ENCODE results near the gene ERVFRD-1. TPM values are rescaled to one million over a fixed set of nuclear protein-coding genes. Genes with fewer than 3 reads are reported as not detected.

ERVFRD-1 gene
- total and polyA plus RNA-seq, 2 of the 13 experiments (the other 11 are each of a cell fraction or from before 2014, with no cell fraction given) = not detected

GRCh38 chr6:11123978-11124377 lies 12.5 kb upstream of the ERVFRD-1 start (continued):
- no peak for TF ChIP-seq DDIT3 (CRISPR knock-in tag; IDR thresholded peaks at IDR 0.05)

GRCh38 chr6:11122380-11122779 lies 10.9 kb upstream of the ERVFRD-1 start:
- DNase-seq (ENCODE audit: low spot score) (no peak), FAIRE-seq (no peak), ATAC-seq (no peak)
- intact Hi-C loops (cut with micrococcal nuclease; ENCODE audit: unreplicated experiment) (no loop called here), in situ Hi-C loops (cut with HindIII; ENCODE audit: extremely low pct_ligation_motif_present, low pct_unique_long_range_greater_than_20kb) (no loop called here)
- Histone ChIP-seq H3K9ac (ENCODE audit: insufficient read depth, low read depth, low read length) (no peak overlapping the region), H3K4me2 (ENCODE audit: low read depth, low read length) (no peak overlapping the region), H3K79me2 (ENCODE audit: insufficient read depth, low read length) (peaks cover 59% of the 10 kb centered on the region), H3K27me3 (ENCODE audit: control insufficient read depth in 1 of 2, insufficient read depth in 2 of 2, low read length in 2 of 2) (no peaks in the 10 kb centered on the region), H2AFZ (ENCODE audit: low read length) (no peak overlapping the region), H3K4me1 (ENCODE audit: insufficient read depth, low read length) (peaks cover 26% of the 10 kb centered on the region), H3K27ac (ENCODE audit: extremely low read length, insufficient read depth, low read length) (no peak overlapping the region), H3K9me3 (ENCODE audit: low read length) (no peaks in the 10 kb centered on the region), H3K4me3 (replicated peaks in 1 of 3; ENCODE audit: insufficient read depth in 1 of 3, low read depth in 2 of 3, low read length in 3 of 3) (no peak overlapping the region), H4K20me1 (ENCODE audit: insufficient read depth, low read length) (no peaks in the 10 kb centered on the region), H3K36me3 (replicated peaks in 1 of 2; ENCODE audit: control insufficient read depth in 1 of 2, insufficient read depth in 2 of 2, low read length in 2 of 2) (no peaks in the 10 kb centered on the region; a peak in 1 of 5 replicates)
- BruUV-seq (replicated peaks) = no TSS peak
- 72% methylated on average over 1 of the region's 1 CpG for WGBS (ENCODE audit: low lambda C conversion rate)
- ChIA-PET POLR2A (no interaction called here), CTCF (ENCODE audit: low intra/inter-chr PET ratio, low total read pairs) (no interaction called here)
- TF ChIP-seq ZMYM4 (CRISPR knock-in tag; IDR thresholded peaks at IDR 0.05) (peak; percentile 55; the same call in 1 of the 2 replicates), TAF1 (CRISPR knock-in tag; IDR thresholded peaks at IDR 0.05) (no peak), SIN3A (IDR thresholded peaks at IDR 0.05; ENCODE audit: borderline replicate concordance, low read depth, low read length) (no peak), ESRRA (CRISPR knock-in tag; IDR thresholded peaks at IDR 0.05; ENCODE audit: low read depth) (peak; percentile 90), ISX (CRISPR knock-in tag; conservative IDR thresholded peaks at IDR 0.05) (no peak), NR2F6 (IDR thresholded peaks at IDR 0.05) (peak; percentile 87), NR2F6 (CRISPR knock-in tag; IDR thresholded peaks at IDR 0.05) (peak; percentile 83), FUBP1 (CRISPR knock-in tag; IDR thresholded peaks at IDR 0.05; ENCODE audit: borderline replicate concordance) (no peak), RCOR2 (CRISPR knock-in tag; IDR thresholded peaks at IDR 0.05) (0 out of 2 replicates have a peak, but pooled peaks have one; percentile 49), HNF4A (CRISPR knock-in tag; IDR thresholded peaks at IDR 0.05) (peak; percentile 85), ZNF710 (CRISPR knock-in tag; IDR thresholded peaks at IDR 0.05; ENCODE audit: borderline replicate concordance) (no peak), NCOR1 (IDR thresholded peaks at IDR 0.05; ENCODE audit: borderline replicate concordance, low read length) (peak; percentile 46; the same call in 1 of the 2 replicates), PHF5A (CRISPR knock-in tag; IDR thresholded peaks at IDR 0.05; ENCODE audit: low read depth, unreplicated experiment) (no peak), STAG1 (CRISPR knock-in tag; IDR thresholded peaks at IDR 0.05) (no peak), RXRB (CRISPR knock-in tag; IDR thresholded peaks at IDR 0.05; ENCODE audit: borderline replicate concordance) (0 out of 2 replicates have a peak, but pooled peaks have one; percentile 15), BRD4 (CRISPR knock-in tag; IDR thresholded peaks at IDR 0.05) (no peak), ZBTB42 (CRISPR knock-in tag; IDR thresholded peaks at IDR 0.05) (no peak), HNF4G (IDR thresholded peaks at IDR 0.05; ENCODE audit: borderline replicate concordance, low read depth, low read length) (peak; percentile 73), HNF4G (CRISPR knock-in tag; IDR thresholded peaks at IDR 0.05; ENCODE audit: borderline replicate concordance, low read depth) (no peak), POGZ (CRISPR knock-in tag; IDR thresholded peaks at IDR 0.05) (peak; percentile 70), ZMYM2 (CRISPR knock-in tag; IDR thresholded peaks at IDR 0.05) (peak; percentile 74; the same call in 1 of the 2 replicates)

Data from HepG2 (cell line).